OCI-LY3 (cell line): ENCODE data around the gene VRK2.

Source experiments
- EZH2phosphoT487 ChIP-seq: fragments of 200-600 bp; shearing (Covaris generic); IDR thresholded peaks from 2 replicates; pipeline ENCODE4 v1.6.1; 2018; ENCODE audit warnings: antibody characterized with exemption, mixed run types, low read depth
- TF ChIP-seq, protein P1 (sequence below): fragments of 200-600, 300-600 bp; sonication (generic); IDR thresholded peaks from 2 replicates; pipeline ENCODE4 v1.5.1; 2014; ENCODE audit warnings: antibody characterized with exemption, low read length, low read depth

GRCh38 chr2:58202404-58202803 lies 155.8 kb downstream of the VRK2 start:
- no peak for TF ChIP-seq EZH2phosphoT487
- TF ChIP-seq, protein P1, sequence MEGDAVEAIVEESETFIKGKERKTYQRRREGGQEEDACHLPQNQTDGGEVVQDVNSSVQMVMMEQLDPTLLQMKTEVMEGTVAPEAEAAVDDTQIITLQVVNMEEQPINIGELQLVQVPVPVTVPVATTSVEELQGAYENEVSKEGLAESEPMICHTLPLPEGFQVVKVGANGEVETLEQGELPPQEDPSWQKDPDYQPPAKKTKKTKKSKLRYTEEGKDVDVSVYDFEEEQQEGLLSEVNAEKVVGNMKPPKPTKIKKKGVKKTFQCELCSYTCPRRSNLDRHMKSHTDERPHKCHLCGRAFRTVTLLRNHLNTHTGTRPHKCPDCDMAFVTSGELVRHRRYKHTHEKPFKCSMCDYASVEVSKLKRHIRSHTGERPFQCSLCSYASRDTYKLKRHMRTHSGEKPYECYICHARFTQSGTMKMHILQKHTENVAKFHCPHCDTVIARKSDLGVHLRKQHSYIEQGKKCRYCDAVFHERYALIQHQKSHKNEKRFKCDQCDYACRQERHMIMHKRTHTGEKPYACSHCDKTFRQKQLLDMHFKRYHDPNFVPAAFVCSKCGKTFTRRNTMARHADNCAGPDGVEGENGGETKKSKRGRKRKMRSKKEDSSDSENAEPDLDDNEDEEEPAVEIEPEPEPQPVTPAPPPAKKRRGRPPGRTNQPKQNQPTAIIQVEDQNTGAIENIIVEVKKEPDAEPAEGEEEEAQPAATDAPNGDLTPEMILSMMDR, result no peak
